WTC11 (cell line): ENCODE results near the gene HTRA2. TPM values are rescaled to one million over a fixed set of nuclear protein-coding genes. Genes with fewer than 3 reads are reported as not detected.

Experiments used
- ATAC-seq: fragments of 200-7000 bp; cut with Tn5 transposase; 2 replicates; pipeline ENCODE4 v1.10.0; 2021; ENCODE audit warnings: mild to moderate bottlenecking, moderate library complexity
- CTCF ChIA-PET: fragments of 300-600 bp; sonication (Branson Sonifier 250); formaldehyde crosslinking; loops from one replicate; lab custom pipeline; 2021; ENCODE audit warnings: antibody characterized with exemption; lab: Charles Lee
- POLR2A ChIA-PET: fragments of 350-600 bp; sonication (Branson Sonifier 250); formaldehyde crosslinking; loops from one replicate; lab custom pipeline; 2021; ENCODE audit warnings: antibody characterized with exemption; lab: Charles Lee
- DNase-seq: peaks from one replicate; pipeline ENCODE4 v3.0.0; 2021; ENCODE audit warnings: low spot score
- H3K27ac Mint-ChIP-seq: 2 replicates; pipeline ENCODE4 v1.8.0; 2021; ENCODE audit warnings: mixed read lengths
- H3K27me3 Mint-ChIP-seq: 2 replicates; pipeline ENCODE4 v1.8.0; 2021; ENCODE audit warnings: low read depth, mild to moderate bottlenecking, moderate library complexity, mixed read lengths
- H3K36me3 Mint-ChIP-seq: 2 replicates; pipeline ENCODE4 v1.8.0; 2021; ENCODE audit warnings: mixed read lengths
- H3K4me1 Mint-ChIP-seq: 2 replicates; pipeline ENCODE4 v1.8.0; 2022; ENCODE audit warnings: mixed read lengths
- H3K4me3 Mint-ChIP-seq: 2 replicates; pipeline ENCODE4 v1.8.0; 2021; ENCODE audit warnings: mild to moderate bottlenecking, moderate library complexity, mixed read lengths
- H3K9me3 Mint-ChIP-seq: 2 replicates; pipeline ENCODE4 v1.8.0; 2021; ENCODE audit warnings: mixed read lengths
- CDX4 ChIP-seq: fragments of 250-450 bp; sonication (Bioruptor Pico); IDR thresholded peaks from 2 replicates; pipeline ENCODE4 v1.9.0; 2021; ENCODE audit warnings: moderate library complexity, mild to moderate bottlenecking, inconsistent platforms, borderline replicate concordance
- CREM ChIP-seq: sonication (generic); formaldehyde crosslinking; IDR thresholded peaks from 2 replicates; pipeline ENCODE4 v1.8.1; 2022; ENCODE audit warnings: mild to moderate bottlenecking, missing genetic modification reagents, moderate library complexity
- E2F5 ChIP-seq: sonication (generic); formaldehyde crosslinking; IDR thresholded peaks from 2 replicates; pipeline ENCODE4 v1.8.1; 2022; ENCODE audit warnings: mild to moderate bottlenecking, moderate library complexity, missing genetic modification reagents
- ERG ChIP-seq: fragments of 250-450 bp; sonication (Bioruptor Pico); IDR thresholded peaks from 2 replicates; pipeline ENCODE4 v1.8.0; 2021; ENCODE audit warnings: mild to moderate bottlenecking
- GTF2I ChIP-seq: fragments of 250-450 bp; sonication (Bioruptor Pico); conservative IDR thresholded peaks from 2 replicates; pipeline ENCODE4 v1.4.0; 2021; ENCODE audit warnings: mild to moderate bottlenecking
- HMGA2 ChIP-seq: fragments of 250-450 bp; sonication (Bioruptor Pico); IDR thresholded peaks from 2 replicates; pipeline ENCODE4 v1.4.0; 2021; ENCODE audit warnings: mild to moderate bottlenecking, moderate library complexity
- KAT7 ChIP-seq: sonication (generic); formaldehyde crosslinking; IDR thresholded peaks from 2 replicates; pipeline ENCODE4 v1.8.1; 2023; ENCODE audit warnings: missing genetic modification reagents, mild to moderate bottlenecking, borderline replicate concordance
- NR1H2 ChIP-seq: sonication (generic); formaldehyde crosslinking; IDR thresholded peaks from 2 replicates; pipeline ENCODE4 v1.9.0; 2021; ENCODE audit warnings: mild to moderate bottlenecking, moderate library complexity, missing genetic modification reagents
- PRRX2 ChIP-seq: fragments of 250-450 bp; sonication (Bioruptor Pico); IDR thresholded peaks from 2 replicates; pipeline ENCODE4 v1.8.0; 2021; ENCODE audit warnings: mild to moderate bottlenecking
- ZNF121 ChIP-seq: sonication (generic); formaldehyde crosslinking; IDR thresholded peaks from 2 replicates; pipeline ENCODE4 v1.8.0; 2023; ENCODE audit warnings: missing genetic modification reagents
- ZNF138 ChIP-seq: sonication (generic); formaldehyde crosslinking; conservative IDR thresholded peaks from 2 replicates; pipeline ENCODE4 v1.8.1; 2022; ENCODE audit warnings: mild to moderate bottlenecking, moderate library complexity, missing genetic modification reagents
- ZNF219 ChIP-seq: sonication (generic); formaldehyde crosslinking; IDR thresholded peaks from 2 replicates; pipeline ENCODE4 v1.8.0; 2023; ENCODE audit warnings: missing genetic modification reagents, mild to moderate bottlenecking, borderline replicate concordance
- ZNF317 ChIP-seq: sonication (generic); formaldehyde crosslinking; IDR thresholded peaks from 2 replicates; pipeline ENCODE4 v1.8.1; 2023; ENCODE audit warnings: low read depth, mild to moderate bottlenecking, moderate library complexity, missing genetic modification reagents, borderline replicate concordance
- ZNF396 ChIP-seq: fragments of 250-450 bp; sonication (Bioruptor Pico); IDR thresholded peaks from 2 replicates; pipeline ENCODE4 v1.8.0; 2021; ENCODE audit warnings: mild to moderate bottlenecking, moderate library complexity, borderline replicate concordance
- total RNA-seq: library from RNA; stranded (reverse); gene quantifications from 3 replicates; pipeline ENCODE4 v1.2.3, GENCODE V29; 2021
- TF ChIP-seq, protein P1 (sequence below): sonication (generic); formaldehyde crosslinking; conservative IDR thresholded peaks from 2 replicates; pipeline ENCODE4 v1.8.1; 2023; ENCODE audit warnings: mild to moderate bottlenecking, low read depth, missing genetic modification reagents, moderate library complexity
- TF ChIP-seq, protein P2 (sequence below): fragments of 250-450 bp; sonication (Bioruptor Pico); IDR thresholded peaks from 2 replicates; pipeline ENCODE4 v1.9.0; 2021; ENCODE audit warnings: mild to moderate bottlenecking
- TF ChIP-seq, protein P3 (sequence below): sonication (generic); formaldehyde crosslinking; IDR thresholded peaks from 2 replicates; pipeline ENCODE4 v1.8.1; 2023; ENCODE audit warnings: mild to moderate bottlenecking, missing genetic modification reagents, borderline replicate concordance

The HTRA2 gene
- total RNA-seq, 1 experiment from 2014 or later: 30.0 TPM

- TF ChIP-seq, protein P1, sequence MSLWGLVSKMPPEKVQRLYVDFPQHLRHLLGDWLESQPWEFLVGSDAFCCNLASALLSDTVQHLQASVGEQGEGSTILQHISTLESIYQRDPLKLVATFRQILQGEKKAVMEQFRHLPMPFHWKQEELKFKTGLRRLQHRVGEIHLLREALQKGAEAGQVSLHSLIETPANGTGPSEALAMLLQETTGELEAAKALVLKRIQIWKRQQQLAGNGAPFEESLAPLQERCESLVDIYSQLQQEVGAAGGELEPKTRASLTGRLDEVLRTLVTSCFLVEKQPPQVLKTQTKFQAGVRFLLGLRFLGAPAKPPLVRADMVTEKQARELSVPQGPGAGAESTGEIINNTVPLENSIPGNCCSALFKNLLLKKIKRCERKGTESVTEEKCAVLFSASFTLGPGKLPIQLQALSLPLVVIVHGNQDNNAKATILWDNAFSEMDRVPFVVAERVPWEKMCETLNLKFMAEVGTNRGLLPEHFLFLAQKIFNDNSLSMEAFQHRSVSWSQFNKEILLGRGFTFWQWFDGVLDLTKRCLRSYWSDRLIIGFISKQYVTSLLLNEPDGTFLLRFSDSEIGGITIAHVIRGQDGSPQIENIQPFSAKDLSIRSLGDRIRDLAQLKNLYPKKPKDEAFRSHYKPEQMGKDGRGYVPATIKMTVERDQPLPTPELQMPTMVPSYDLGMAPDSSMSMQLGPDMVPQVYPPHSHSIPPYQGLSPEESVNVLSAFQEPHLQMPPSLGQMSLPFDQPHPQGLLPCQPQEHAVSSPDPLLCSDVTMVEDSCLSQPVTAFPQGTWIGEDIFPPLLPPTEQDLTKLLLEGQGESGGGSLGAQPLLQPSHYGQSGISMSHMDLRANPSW (CRISPR knock-in tag): no peak
- TF ChIP-seq ERG (CRISPR knock-in tag): no peak
Measured at GRCh38 chr2:74564222-74564621, 34.5 kb downstream of the HTRA2 start (continued).

DNA sequence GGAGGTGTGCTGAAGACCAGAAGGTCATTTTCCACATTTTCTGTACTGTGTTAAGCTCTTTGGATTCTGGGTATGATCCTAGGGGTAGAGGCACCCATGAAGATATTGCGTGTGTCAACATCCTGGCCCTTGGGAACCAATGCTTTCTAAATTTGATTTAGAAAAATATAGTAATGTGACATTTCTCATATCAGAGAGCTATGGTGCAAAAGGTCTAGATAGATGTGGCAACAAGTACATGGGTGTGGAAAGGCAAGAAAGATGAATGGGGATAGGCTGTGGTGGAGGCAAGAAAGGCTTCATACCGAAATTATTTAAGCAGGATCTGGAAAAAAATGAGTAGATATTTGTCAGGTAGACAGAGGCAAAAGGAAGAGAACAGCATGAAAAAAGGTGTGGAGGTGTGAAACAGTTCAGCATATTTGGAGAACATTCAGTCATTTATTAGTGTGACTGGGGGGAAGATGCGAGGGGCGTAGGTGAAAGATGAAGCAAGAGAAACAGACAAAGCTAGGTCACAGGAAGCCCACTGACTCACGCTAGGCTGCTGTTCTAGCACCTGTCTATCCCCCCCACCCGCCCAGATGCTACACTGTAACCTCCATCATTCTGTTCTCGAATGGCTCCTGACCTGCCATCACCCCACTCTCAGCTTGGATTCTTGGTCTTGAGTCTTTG is 36.5 kb downstream of the HTRA2 start:
- H3K4me1 Mint-ChIP-seq: no peaks in the 10 kb centered on the region
- no peak overlapping the region for H3K4me3 Mint-ChIP-seq
- no peak overlapping the region for H3K27ac Mint-ChIP-seq
- CTCF ChIA-PET: interaction anchor here (1.4 kb wide), 1 partner anchor 21 kb away, joined by 4 read pairs; no protein-coding TSS in a partner anchor
- no peak for DNase-seq
- no peaks in the 10 kb centered on the region for H3K36me3 Mint-ChIP-seq
- TF ChIP-seq, protein P2, sequence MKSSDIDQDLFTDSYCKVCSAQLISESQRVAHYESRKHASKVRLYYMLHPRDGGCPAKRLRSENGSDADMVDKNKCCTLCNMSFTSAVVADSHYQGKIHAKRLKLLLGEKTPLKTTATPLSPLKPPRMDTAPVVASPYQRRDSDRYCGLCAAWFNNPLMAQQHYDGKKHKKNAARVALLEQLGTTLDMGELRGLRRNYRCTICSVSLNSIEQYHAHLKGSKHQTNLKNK: no peak
- TF ChIP-seq, all 79 proteins: peak for 0
- ATAC-seq: no peak
- no peaks in the 10 kb centered on the region for H3K9me3 Mint-ChIP-seq
- H3K27me3 Mint-ChIP-seq: peaks cover 45% of the 10 kb centered on the region
- POLR2A ChIA-PET: no interaction called here

DNA sequence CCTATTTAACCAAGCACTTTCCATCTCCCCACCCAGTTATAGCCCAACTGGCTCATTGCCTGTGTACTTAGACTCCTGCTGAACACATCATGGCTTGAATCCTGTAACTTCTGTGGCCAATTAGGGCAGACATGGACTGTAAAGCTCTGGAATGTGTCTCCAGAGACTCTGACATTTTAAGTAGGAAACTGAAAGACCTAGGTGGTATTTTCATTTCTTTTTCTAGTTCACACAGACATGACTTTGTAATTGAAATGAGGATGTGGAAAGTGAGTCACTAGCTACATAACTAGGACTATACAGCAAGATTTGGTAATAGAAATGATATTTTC is 37.0 kb downstream of the HTRA2 start:
- Mint-ChIP-seq H3K4me1 (no peaks in the 10 kb centered on the region), H3K27me3 (peaks cover 40% of the 10 kb centered on the region), H3K36me3 (no peaks in the 10 kb centered on the region), H3K27ac (no peak overlapping the region), H3K4me3 (no peak overlapping the region), H3K9me3 (no peaks in the 10 kb centered on the region)
- ChIA-PET CTCF (interaction anchor here (1.0 to 1.4 kb wide), 2 partner anchors 11 to 21 kb away, joined by 3 to 4 read pairs; no protein-coding TSS in a partner anchor), POLR2A (no interaction called here)
- ATAC-seq: no peak
- DNase-seq: no peak
- TF ChIP-seq ZNF317 (no peak), CREM (no peak), PRRX2 (CRISPR knock-in tag) (no peak), E2F5 (no peak)
- TF ChIP-seq, protein P3, sequence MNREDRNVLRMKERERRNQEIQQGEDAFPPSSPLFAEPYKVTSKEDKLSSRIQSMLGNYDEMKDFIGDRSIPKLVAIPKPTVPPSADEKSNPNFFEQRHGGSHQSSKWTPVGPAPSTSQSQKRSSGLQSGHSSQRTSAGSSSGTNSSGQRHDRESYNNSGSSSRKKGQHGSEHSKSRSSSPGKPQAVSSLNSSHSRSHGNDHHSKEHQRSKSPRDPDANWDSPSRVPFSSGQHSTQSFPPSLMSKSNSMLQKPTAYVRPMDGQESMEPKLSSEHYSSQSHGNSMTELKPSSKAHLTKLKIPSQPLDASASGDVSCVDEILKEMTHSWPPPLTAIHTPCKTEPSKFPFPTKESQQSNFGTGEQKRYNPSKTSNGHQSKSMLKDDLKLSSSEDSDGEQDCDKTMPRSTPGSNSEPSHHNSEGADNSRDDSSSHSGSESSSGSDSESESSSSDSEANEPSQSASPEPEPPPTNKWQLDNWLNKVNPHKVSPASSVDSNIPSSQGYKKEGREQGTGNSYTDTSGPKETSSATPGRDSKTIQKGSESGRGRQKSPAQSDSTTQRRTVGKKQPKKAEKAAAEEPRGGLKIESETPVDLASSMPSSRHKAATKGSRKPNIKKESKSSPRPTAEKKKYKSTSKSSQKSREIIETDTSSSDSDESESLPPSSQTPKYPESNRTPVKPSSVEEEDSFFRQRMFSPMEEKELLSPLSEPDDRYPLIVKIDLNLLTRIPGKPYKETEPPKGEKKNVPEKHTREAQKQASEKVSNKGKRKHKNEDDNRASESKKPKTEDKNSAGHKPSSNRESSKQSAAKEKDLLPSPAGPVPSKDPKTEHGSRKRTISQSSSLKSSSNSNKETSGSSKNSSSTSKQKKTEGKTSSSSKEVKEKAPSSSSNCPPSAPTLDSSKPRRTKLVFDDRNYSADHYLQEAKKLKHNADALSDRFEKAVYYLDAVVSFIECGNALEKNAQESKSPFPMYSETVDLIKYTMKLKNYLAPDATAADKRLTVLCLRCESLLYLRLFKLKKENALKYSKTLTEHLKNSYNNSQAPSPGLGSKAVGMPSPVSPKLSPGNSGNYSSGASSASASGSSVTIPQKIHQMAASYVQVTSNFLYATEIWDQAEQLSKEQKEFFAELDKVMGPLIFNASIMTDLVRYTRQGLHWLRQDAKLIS (CRISPR knock-in tag): no peak

GRCh38 chr2:74567881-74568280 is 38.1 kb downstream of the HTRA2 start:
- Mint-ChIP-seq H3K4me3 (no peak overlapping the region), H3K36me3 (no peaks in the 10 kb centered on the region), H3K4me1 (no peaks in the 10 kb centered on the region), H3K27ac (no peak overlapping the region), H3K9me3 (no peaks in the 10 kb centered on the region), H3K27me3 (peaks cover 29% of the 10 kb centered on the region)
- POLR2A ChIA-PET: no interaction called here
- CTCF ChIA-PET: no interaction called here
- no peak for DNase-seq
- TF ChIP-seq ZNF121 (CRISPR knock-in tag) (no peak), ZNF138 (no peak), ZNF219 (CRISPR knock-in tag) (no peak), CDX4 (CRISPR knock-in tag) (no peak), GTF2I (CRISPR knock-in tag) (no peak), ZNF396 (CRISPR knock-in tag) (no peak), CREM (no peak), HMGA2 (no peak), NR1H2 (CRISPR knock-in tag) (no peak), KAT7 (CRISPR knock-in tag) (no peak)
- no peak for ATAC-seq
